HFFc6 (cell line): ENCODE data around the gene PRDM5. TPM values are rescaled to one million over a fixed set of nuclear protein-coding genes. Genes with fewer than 3 reads are reported as not detected.

Source experiments
- DNase-seq: peaks from one replicate; pipeline ENCODE4 v3.0.0-alpha.2; 2018
- H3K27ac Mint-ChIP-seq: 2 replicates; pipeline ENCODE4 v1.8.0; 2020; ENCODE audit warnings: mild to moderate bottlenecking, mixed read lengths
- H3K27me3 Mint-ChIP-seq: 2 replicates; pipeline ENCODE4 v1.8.0; 2021; ENCODE audit warnings: mild to moderate bottlenecking, moderate library complexity, mixed read lengths; ENCODE audit not compliant: insufficient read depth
- H3K36me3 Mint-ChIP-seq: 2 replicates; pipeline ENCODE4 v1.8.0; 2021; ENCODE audit warnings: low read depth, mixed read lengths
- H3K4me1 Mint-ChIP-seq: 2 replicates; pipeline ENCODE4 v1.8.0; 2020; ENCODE audit warnings: low read depth, mixed read lengths
- H3K4me3 Mint-ChIP-seq: 2 replicates; pipeline ENCODE4 v1.8.0; 2020; ENCODE audit warnings: mild to moderate bottlenecking, moderate library complexity, mixed read lengths
- H3K9me3 Mint-ChIP-seq: 2 replicates; pipeline ENCODE4 v1.8.0; 2020; ENCODE audit warnings: mild to moderate bottlenecking, mixed read lengths
- total RNA-seq, 6 experiments: library from RNA; stranded (reverse); fragmentation: NEBNext Ultra II Directional; extraction: Animal tissue kit (Norgen Biotek cat#: 25700); gene quantifications; 2 replicates in 1 of 6; 3 replicates in 5 of 6; pipeline ENCODE4 v1.2.3, GENCODE V29; 2021
- TF ChIP-seq, protein P1 (sequence below): fragments of 200-600 bp; sonication (generic); IDR thresholded peaks from 2 replicates; pipeline ENCODE4 v1.5.0; 2021; ENCODE audit warnings: antibody characterized with exemption, mild to moderate bottlenecking

PRDM5 gene
- total RNA-seq, 6 experiments from 2014 or later: 8.3 to 13.4 (median 12.5) TPM

GRCh38 chr4:120814886-120815285 lies 107.6 kb downstream of the PRDM5 start:
- H3K9me3 Mint-ChIP-seq: no peaks in the 10 kb centered on the region; the same call in 1 of the 2 replicates
- DNase-seq: no peak
- no peaks in the 10 kb centered on the region for H3K27me3 Mint-ChIP-seq
- no peak overlapping the region for H3K4me3 Mint-ChIP-seq
- H3K27ac Mint-ChIP-seq: no peak overlapping the region
- TF ChIP-seq, protein P1, sequence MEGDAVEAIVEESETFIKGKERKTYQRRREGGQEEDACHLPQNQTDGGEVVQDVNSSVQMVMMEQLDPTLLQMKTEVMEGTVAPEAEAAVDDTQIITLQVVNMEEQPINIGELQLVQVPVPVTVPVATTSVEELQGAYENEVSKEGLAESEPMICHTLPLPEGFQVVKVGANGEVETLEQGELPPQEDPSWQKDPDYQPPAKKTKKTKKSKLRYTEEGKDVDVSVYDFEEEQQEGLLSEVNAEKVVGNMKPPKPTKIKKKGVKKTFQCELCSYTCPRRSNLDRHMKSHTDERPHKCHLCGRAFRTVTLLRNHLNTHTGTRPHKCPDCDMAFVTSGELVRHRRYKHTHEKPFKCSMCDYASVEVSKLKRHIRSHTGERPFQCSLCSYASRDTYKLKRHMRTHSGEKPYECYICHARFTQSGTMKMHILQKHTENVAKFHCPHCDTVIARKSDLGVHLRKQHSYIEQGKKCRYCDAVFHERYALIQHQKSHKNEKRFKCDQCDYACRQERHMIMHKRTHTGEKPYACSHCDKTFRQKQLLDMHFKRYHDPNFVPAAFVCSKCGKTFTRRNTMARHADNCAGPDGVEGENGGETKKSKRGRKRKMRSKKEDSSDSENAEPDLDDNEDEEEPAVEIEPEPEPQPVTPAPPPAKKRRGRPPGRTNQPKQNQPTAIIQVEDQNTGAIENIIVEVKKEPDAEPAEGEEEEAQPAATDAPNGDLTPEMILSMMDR: no peak
- H3K4me1 Mint-ChIP-seq: peaks cover 42% of the 10 kb centered on the region
- peaks cover 7% of the 10 kb centered on the region for H3K36me3 Mint-ChIP-seq

GRCh38 chr4:120812216-120812615 lies 110.3 kb downstream of the PRDM5 start:
- H3K27me3 Mint-ChIP-seq: no peaks in the 10 kb centered on the region
- peak overlapping the region; percentile 19; the same call in 1 of the 2 replicates for H3K27ac Mint-ChIP-seq
- H3K4me1 Mint-ChIP-seq: peaks cover 39% of the 10 kb centered on the region
- H3K36me3 Mint-ChIP-seq: peaks cover 21% of the 10 kb centered on the region
- H3K4me3 Mint-ChIP-seq: peak overlapping the region; percentile 24; the same call in 1 of the 2 replicates
- H3K9me3 Mint-ChIP-seq: peaks cover 7% of the 10 kb centered on the region
- no peak for DNase-seq
- TF ChIP-seq, protein P1: no peak

DNA sequence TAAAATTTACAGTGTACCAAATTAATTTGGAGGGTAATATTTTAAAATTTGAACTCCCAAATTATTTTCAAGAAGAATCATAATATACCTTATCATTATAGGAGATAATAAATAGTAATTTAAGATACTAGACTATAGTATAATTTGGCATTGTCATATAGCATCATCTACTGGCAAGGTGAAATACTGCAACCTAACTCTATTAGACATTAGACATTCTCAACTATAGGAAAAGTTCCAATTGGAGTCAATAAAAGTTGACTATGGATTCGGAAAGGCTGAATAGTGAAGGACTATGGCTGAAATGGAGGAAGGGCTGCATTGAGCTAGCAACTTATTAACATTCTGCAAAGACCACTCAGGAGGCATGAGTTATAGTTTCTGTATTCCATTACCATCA lies 113.0 kb downstream of the PRDM5 start:
- Mint-ChIP-seq H3K4me3 (no peak overlapping the region), H3K27ac (no peak overlapping the region), H3K9me3 (peaks cover 15% of the 10 kb centered on the region), H3K27me3 (no peaks in the 10 kb centered on the region), H3K36me3 (peaks cover 36% of the 10 kb centered on the region), H3K4me1 (peaks cover 26% of the 10 kb centered on the region)
- TF ChIP-seq, protein P1: peak; percentile 72
- no peak for DNase-seq

GRCh38 chr4:120808475-120809141 lies 113.9 kb downstream of the PRDM5 start:
- Mint-ChIP-seq H3K4me1 (peaks cover 17% of the 10 kb centered on the region), H3K4me3 (no peak overlapping the region)
- TF ChIP-seq, protein P1: no peak

GRCh38 chr4:120801137-120801758 lies 121.3 kb downstream of the PRDM5 start:
- Mint-ChIP-seq H3K4me3 (no peak overlapping the region), H3K27ac (no peak overlapping the region), H3K36me3 (peaks cover 13% of the 10 kb centered on the region), H3K4me1 (peaks cover 10% of the 10 kb centered on the region), H3K9me3 (peaks cover 6% of the 10 kb centered on the region), H3K27me3 (no peaks in the 10 kb centered on the region)
- peak; percentile 28 for DNase-seq
- TF ChIP-seq, protein P1: no peak

More at GRCh38 chr4:120808475-120809141, 113.9 kb downstream of the PRDM5 start:
- DNase-seq: no peak
- Mint-ChIP-seq H3K9me3 (peaks cover 15% of the 10 kb centered on the region), H3K36me3 (peaks cover 40% of the 10 kb centered on the region), H3K27me3 (no peaks in the 10 kb centered on the region), H3K27ac (no peak overlapping the region)
